Activated gamma-delta T cell treated with Interleukin-2 at 50 U/mL for 16 hours (primary cell): ENCODE measurements around the gene VPS35.

Experiments used
- DNase-seq: peaks from one replicate; pipeline ENCODE4 v3.0.0-alpha.2; 2020

The VPS35 gene

DNA sequence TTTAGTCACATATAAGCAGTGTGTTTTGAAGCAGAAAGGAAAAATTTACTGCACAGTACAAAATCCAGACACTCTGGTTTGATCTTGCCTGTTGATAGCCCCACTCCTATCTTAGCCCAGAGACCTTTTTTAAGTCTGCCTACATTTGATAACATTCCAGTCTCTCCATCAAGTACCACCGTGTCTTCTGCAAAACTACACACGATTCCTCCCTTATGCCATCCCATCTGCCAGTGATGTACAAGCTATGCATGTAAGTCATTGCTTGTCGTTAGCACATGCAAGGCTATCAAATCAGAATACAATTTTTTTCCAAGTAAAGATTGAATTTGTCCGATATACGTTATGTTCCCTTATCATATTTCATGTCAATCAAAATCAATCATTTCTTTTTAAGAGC, 82.7 kb downstream of the VPS35 start:
- no peak for DNase-seq
